HG03066 (cell line): Measurements from ENCODE around the gene CEP295NL.
"Not testable (repeated sequence)": the region's sequence is repeated elsewhere in the genome, so short reads cannot be mapped to it uniquely, and the experiment has no call there.

Source experiments
- ATAC-seq: cut with Tn5 transposase; IDR thresholded peaks from one replicate; pipeline ENCODE4 v1.9.1; 2021; ENCODE audit warnings: low read depth; ENCODE audit not compliant: unreplicated experiment

CEP295NL gene

DNA sequence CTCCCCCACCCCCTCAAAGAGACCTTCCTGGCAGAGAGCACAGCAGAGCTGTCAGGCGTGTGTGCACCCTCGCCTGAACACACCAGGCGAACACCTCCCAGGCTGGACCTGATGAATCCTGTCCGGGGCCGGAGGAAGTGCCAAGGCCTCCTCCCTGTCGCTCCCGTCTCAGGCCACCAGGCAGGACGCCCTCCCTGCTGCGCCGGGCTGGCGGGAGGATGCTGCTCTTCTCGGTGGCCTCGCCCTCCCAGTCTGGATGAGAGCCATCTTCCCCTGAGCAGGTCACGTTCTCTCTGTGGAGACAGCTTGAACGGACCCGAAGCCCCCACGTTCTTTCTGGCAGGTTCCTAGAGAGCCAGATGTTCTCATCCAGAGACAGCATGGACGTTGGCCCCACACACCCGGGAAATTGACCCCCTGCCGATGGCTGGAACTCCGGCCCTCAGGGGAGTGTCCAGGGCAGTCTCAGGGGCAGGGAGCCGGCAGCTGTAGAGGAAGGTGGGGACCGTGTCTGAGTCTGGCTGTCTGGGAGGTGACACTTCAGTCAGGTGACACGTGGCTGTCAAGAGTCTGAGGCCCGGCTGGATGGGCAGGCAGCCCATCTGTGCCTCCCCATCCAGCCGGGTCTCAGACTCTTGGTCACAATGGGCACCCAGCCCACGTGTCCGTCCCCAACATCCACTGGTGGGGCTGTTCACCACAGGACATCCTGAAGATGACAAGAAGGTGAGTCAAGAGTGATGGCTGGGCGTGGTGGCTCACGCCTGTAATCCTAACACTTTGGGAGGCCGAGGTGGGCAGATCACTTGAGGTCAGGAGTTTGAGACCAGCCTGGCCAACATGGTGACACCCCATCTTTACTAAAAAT lies 27.1 kb upstream of the CEP295NL start:
- ATAC-seq, result no peak

DNA sequence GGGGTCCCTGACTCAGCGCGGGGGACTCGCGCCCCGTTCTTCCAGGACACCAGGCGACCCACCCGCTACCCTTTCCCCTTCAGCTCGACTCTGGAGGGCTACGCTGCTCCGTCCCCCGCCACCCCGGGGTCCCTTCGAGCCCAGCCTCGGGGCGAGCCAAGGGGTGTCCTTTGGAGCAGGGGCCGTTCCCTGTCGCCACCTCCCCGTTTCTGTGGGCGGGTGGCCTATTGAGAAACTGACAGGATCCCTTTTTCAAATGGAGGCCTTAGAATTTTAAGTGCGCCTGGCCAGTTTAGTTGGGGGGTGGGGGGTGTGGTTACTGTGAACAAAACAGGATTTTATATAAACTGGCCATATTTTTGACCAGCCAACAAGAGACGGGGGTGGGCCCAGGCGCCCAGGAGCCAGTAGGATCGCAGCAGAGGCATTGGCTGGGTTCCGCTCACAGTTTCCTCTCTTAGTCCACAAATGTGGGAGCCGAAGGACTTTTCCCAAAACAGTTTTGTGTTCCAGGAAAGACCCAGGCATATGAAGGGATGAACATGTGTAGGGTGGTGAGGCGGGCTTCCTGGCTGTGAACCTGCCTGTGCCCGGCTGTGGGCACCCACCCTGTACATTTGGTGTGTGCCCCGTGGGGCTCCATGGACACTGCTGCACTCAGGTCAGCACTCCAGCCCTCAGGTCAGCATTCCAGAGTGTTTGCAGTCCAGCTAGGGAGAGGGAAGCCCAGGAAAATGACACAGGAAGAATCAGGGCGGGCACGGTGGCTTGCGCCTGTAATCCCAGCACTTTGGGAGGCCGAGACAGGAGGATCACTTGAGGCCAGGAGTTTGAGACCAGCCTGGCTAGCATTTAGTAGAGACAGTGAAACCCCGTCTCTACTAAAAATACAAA lies 22.9 kb upstream of the CEP295NL start:
- ATAC-seq, result no peak

- no peak for ATAC-seq
Observed at GRCh38 chr17:78925234-78925633, 22.2 kb upstream of the CEP295NL start, which contains the start of gene TIMP2. Gene TIMP2, minus strand, starts transcription at chr17:78925387. Its CDS starts 299 bp downstream, at chr17:78925088.

DNA sequence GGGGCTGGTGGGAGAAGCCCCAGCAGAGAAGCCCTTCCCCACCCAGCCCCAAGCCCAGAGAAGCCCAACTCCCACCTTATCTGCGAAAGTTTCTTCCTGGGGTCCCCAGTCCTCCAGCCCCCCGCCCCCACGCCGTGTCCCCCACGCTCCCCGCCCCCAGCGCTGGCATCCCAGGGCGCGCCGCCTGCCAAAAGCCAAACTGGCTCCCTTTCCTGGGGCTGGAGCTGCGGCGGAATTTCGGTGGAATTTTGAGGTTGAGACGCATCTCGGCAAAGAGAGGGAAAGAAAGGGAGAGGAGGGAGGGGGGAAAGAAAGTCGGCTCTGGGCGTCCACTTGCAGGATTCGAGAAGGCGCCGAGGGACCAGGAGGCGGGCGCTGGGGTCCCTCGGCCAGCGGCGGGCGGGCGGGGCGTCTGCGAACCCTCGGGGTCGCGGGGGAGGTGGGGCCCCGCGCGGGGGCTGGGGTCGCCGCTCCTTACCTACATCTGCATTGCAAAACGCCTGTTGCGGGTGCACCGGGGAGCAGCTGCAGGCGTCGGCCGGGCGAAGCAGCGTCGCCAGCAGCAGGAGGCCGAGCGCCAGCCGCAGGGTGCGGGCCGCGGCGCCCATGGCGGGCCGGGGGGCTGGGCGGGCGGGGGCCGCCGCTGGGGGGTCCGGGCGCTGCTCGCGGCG lies 21.6 kb upstream of the CEP295NL start:
- no peak for ATAC-seq

- no peak for ATAC-seq
Observed at GRCh38 chr17:78923660-78924453, 20.9 kb upstream of the CEP295NL start.

DNA sequence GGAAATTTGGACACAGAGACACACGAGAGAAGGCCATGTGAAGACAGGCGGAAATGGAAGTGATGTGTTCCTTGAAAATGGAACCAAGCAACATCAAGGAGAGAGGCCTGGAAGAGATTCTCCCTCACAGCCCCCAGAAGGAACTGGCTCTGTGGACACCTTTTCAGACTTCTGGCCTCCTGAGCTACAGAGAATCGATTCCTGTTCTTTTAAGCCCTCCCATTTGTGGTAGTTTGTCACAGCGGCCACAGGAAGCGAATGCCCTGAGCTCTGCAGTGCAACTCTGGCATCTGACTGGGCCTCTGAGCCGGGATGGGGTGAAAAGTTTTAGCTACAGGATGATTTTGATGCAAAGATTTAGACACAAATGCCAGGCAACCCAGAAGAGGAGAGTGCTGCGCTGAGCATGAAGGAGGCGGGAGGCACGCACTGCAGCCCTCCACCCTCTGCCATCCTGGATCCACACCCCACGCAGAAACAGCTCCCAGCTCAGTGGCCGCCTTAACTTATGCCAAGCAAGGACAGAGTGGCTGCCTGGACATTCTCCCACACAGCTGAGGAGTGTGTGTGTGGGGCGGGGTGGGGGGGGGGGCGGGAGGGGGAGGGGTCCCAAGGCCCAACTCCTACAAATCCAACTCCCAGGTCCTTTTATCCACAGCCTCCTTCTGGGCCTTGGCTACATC lies 20.0 kb upstream of the CEP295NL start:
- no peak for ATAC-seq

GRCh38 chr17:78921437-78921971 lies 18.5 kb upstream of the CEP295NL start:
- ATAC-seq, result no peak

DNA sequence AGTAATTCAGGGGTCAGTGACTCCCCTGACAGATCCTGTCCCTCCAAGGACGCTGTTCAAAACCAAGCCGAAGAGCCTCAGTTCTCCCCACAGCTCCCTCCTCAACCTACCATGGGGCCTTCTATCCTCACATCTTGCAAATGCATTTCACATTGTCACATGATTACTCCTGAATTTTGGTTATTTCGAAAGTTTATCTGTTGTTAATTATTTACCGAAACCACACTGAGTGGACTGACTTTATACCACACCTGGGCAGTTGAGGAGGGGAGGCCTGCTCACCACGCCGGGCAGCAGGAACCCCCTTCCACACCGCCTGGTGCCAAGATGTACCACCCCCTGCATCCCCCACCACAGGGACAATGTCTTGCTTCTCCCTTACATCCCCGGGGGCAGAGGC lies 17.5 kb upstream of the CEP295NL start:
- ATAC-seq, result no peak

- ATAC-seq, result no peak
Observed at GRCh38 chr17:78919861-78920450, 17.0 kb upstream of the CEP295NL start.

GRCh38 chr17:78918979-78919378 lies 16.0 kb upstream of the CEP295NL start:
- no peak for ATAC-seq

DNA sequence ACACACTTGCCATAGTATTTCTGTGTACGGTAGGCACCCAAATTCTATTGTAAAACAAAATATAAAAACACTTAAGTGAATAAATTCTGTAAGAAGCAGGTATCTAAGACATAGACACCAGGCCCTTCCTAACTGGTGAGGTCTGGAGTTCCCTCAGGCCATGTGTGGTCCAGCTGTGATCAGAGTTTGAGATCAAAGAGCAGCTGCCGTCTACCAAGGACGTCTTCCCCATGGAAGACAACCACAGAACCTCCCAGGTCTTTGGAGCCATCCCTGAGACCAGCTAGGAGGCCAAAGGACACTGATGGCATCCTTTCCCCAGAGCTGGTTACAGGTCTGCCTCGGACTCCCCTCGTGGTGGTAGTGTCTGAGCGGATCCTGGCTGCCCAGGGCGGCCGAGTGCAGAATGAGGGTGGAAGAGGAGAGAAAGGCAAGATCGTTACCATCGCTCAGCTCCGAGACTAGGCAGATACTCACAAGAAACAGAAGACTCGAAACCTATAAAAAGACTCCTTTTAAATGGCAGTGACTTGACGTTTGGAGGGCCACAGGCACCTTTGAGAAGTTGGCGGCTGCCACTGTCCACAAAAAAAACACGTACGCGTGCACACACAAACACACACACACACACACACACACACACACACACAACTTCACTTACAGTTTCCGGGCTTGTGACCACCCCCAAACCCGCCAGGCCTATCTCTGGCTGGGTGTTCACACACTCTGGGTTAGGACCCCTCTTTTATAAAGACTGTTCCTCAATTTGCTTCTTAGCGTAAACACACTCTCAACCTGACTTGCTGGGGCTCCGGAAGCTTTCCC lies 14.7 kb upstream of the CEP295NL start:
- no peak for ATAC-seq

DNA sequence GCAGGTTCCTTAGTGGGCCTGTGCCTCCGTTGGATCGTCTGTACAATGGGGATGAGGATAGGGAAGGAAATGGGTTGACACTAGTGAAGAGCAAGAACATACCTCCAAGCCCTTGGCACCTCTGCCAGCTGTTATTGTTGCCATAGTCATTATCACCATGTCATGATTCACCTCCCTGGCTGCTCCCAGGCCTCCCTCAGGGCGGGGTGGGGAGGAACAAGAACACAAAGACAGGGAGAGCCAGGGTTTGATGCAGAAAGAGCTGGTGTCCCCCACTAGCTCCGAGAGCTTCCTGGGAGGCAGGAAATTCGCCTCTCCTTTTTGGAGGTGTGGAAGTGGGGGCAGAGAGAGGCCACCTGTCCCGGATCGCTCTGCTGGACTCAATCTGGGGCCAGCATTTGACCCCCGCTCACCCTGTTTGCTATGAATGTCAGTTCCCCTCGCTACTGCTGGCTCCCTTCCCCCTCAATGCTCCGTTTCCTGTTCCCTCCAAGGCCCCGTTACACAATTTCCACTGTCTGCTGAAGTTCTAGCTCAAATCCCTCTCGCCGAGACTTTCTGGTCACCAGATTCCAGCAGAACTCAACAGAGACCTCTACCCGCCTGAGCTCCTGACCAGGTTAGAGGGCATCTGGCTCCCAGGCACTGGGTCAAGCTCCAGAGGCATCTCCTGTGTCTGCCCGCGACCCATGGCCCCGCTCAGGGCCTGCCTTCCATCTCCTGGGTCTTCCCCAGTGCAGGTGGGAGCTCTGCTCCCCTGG lies 13.1 kb upstream of the CEP295NL start:
- ATAC-seq, result no peak

DNA sequence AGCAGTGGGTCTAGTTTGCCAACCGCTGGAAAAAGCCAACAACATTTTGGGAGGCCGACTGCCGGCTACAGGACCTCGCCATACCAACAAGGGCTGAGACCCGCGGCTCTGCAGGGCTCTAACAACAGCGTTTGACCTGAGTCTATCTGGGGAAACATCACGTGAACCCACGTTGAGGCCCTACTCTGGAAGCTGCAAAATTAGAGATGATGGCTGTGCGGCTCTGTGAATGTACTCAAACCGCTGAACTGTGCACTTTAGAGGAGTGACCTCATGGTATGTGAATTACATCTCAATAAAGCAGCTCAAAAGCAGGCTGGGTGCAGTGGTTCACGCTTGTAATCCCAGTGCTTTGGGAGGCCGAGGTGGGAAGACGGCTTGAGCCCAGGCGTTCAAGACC lies 10.1 kb upstream of the CEP295NL start:
- no peak for ATAC-seq

GRCh38 chr17:78912082-78912481 lies 9.1 kb upstream of the CEP295NL start:
- ATAC-seq, result no peak

DNA sequence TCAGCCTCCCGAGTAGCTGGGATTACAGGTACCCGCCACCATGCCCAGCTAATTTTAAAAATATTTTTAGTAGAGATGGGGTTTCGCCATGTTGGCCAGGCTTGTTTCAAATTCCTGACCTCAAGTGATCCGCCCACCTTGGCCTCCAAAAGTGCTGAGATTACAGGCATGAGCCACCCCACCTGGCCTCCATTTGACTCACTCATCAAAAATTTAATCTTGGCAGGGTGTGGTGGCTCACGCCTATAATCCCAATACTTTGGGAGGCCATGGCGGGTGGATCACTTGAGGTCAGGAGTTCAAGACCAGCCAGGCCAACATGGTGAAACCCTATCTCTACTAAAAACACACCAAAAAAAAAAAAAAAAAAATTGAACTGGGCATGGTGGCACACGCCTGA lies 8.5 kb upstream of the CEP295NL start:
- ATAC-seq, result not testable (repeated sequence)

GRCh38 chr17:78910497-78911284 lies 7.7 kb upstream of the CEP295NL start:
- ATAC-seq, result no peak

- no peak for ATAC-seq
Observed at GRCh38 chr17:78908426-78908825, 5.4 kb upstream of the CEP295NL start.
